HG02759 (cell line): ENCODE data around the gene NEFH.
"Not testable (repeated sequence)": the region's sequence is repeated elsewhere in the genome, so short reads cannot be mapped to it uniquely, and the experiment has no call there.

Experiments
- ATAC-seq: cut with Tn5 transposase; IDR thresholded peaks from one replicate; pipeline ENCODE4 v1.9.1; 2021; ENCODE audit warnings: mild to moderate bottlenecking, moderate library complexity; ENCODE audit not compliant: unreplicated experiment

NEFH gene, protein sequence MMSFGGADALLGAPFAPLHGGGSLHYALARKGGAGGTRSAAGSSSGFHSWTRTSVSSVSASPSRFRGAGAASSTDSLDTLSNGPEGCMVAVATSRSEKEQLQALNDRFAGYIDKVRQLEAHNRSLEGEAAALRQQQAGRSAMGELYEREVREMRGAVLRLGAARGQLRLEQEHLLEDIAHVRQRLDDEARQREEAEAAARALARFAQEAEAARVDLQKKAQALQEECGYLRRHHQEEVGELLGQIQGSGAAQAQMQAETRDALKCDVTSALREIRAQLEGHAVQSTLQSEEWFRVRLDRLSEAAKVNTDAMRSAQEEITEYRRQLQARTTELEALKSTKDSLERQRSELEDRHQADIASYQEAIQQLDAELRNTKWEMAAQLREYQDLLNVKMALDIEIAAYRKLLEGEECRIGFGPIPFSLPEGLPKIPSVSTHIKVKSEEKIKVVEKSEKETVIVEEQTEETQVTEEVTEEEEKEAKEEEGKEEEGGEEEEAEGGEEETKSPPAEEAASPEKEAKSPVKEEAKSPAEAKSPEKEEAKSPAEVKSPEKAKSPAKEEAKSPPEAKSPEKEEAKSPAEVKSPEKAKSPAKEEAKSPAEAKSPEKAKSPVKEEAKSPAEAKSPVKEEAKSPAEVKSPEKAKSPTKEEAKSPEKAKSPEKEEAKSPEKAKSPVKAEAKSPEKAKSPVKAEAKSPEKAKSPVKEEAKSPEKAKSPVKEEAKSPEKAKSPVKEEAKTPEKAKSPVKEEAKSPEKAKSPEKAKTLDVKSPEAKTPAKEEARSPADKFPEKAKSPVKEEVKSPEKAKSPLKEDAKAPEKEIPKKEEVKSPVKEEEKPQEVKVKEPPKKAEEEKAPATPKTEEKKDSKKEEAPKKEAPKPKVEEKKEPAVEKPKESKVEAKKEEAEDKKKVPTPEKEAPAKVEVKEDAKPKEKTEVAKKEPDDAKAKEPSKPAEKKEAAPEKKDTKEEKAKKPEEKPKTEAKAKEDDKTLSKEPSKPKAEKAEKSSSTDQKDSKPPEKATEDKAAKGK

DNA sequence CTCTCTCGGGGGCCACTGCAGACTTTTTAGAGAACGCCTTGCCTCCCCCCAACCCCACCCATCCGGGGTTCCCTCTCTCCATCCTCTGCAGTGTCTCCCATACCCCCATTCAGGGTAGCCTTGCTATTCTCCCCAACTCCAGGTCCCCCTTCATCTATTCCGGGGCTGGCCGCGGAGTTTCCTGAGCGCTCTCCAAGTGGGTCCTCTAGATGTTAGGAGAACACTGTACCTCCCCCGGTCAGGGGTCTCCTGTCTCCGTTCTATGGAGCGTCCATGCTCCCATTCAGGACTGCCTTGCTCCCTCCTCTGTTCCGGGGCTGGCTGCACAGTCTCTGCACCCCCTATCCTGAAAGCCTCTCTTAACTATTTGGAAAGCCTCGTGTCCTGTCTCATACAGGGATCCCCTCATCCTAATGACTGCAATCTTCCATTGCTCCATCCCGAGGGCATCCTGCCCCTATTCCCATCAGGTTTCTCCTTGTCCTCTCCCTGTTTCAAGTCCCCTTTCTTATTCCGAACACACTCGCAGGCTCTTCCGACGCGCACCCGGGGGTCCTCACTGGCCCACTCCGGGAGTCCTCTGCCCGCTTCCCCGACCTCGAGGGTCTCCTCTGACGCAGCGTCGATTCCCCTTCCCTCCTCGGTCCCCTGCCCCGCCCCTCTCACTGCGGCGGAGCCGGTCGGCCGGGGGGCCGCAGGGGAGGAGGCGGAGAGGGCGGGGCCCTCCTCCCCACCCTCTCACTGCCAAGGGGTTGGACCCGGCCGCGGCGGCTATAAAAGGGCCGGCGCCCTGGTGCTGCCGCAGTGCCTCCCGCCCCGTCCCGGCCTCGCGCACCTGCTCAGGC, at the start of gene NEFH:
Gene NEFH (plus strand): TSS at position 802 of the 845 bp plus-strand sequence. CDS start 45 bp downstream, outside the sequence.
- ATAC-seq = no peak

DNA sequence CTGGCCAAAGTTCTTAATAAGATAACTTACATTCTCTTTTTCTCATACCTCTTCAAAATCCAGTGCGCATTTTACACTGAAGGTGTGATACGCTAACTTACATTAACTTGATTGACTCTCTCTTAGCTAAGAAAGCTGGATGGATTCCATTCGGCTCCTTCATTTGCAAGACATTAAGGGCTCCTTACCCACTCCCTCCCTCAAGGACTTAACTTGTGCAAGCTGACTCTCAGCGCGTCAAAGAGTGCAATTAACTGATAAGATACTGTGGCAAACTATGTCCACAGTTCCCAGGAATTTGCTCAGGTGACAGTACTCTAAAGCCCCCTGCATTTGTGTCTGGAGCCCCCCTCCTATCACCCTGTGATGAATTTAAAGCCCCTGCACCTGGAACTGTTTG, 48.0 kb upstream of the NEFH start:
- ATAC-seq = no peak

DNA sequence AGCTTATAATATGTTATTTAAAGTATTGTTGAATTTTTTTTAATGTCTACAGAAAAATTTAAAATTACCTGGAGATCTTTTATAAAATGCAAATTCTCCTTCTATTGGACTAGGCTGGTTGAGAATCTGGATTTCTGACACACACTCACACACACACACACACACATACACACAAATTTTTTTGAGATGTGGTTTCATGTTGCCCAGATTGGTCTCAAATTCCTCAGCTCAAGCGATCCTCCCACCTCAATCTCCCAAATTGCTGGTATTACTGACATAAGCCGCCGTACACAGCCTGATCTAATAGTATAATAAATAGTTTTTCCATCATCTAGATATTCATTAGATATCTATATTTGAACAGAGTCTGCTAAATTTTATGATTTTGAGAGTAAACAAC, 46.2 kb upstream of the NEFH start:
- no peak for ATAC-seq

DNA sequence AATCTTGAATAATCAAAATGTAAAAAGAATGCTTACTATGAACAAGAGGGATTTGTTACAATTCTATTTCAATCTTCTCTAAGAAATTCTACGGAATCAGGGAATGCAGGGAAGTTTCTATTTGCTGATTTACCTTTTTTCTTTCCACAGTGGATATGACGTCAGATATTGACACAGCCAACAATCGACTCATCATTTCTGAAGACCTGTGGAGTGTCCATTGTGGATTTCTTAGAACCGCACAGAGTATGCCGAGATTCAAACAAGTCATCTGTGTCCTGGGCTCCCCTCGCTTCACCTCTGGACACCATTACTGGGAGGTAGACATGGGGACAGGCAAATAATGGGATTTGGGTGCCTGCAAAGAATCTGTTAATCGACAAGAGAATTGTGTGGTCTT, 45.7 kb upstream of the NEFH start:
- no peak for ATAC-seq

DNA sequence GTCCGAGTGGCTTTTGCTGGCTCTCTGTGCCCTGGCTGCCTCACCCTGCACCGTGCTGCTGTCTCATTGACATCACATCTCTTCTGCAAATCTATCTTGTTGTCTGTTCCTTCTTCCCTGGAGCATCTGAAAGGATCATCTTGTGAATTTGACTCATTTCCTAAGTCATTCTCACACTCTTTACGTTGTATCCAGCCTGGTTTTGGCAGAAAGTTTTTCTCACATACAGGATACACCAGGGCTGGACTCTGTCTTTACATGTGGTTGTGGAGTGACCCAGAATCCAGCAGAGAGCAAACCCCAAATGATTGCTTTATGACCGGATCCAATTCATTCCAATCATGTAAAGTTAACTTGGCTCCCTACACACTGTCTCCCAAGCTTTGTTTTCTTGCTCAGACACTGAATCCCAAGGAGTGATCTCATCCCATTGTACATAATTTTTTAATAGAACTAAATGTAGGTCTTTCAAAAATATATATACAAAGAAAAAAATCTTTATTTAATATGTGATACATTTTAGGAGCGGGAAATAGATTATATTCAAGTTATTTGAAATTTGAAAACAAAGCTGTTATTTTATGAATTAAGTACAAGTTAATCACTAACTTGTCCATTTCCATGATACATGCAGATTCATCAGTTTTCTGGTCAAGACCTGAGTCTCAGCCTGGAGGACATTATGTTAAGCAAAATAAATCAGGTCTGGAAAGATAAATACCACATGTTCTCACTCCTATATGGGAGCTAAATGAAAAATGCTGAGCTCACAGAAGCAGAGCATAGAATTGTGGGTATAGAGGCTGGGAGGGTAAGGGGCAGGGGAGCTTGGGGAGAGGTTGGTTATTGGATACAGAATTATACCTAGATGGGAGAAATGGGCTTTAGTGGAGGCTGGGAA, 44.5 kb upstream of the NEFH start:
- no peak for ATAC-seq

DNA sequence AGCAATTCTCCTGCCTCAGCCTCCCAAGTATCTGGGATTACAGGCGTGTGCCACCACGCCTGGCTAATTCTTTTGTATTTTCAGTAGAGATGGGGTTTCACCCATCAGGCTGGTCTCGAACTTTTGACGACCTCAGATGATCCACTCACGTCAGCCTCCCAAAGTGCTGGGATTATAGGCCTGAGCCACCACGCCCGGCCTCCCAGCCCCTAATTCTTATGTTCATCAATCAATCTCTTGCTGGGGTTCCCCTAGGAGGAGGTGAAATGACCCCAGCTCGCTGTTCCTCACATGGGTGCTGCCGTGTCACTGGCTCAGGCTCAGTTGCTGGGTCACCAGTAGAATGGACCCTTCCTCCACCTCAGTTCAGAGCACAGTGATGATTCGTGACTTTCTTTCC, 41.7 kb upstream of the NEFH start, which contains the start of gene RFPL1:
Gene RFPL1 (plus strand): TSS at position 301 of the 400 bp plus-strand sequence.
- not testable (repeated sequence) for ATAC-seq

DNA sequence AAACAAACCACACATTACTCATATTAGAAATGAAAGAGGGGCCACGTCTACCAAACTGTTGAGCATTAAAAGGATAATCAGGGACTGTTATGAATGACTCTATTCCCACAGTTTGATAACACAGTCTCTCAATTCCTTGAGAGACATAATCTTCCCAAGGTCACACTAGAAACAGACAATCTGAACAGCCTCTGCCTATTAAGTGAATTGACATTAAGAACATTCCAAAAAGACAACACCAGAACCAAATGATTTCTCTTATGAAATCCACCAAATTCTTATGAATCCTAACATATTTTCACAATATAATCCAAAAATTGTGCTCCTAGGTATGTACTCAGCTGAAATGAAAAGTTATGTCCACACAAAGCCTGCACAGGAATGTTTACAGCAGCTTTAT, 37.0 kb upstream of the NEFH start:
- no peak for ATAC-seq

DNA sequence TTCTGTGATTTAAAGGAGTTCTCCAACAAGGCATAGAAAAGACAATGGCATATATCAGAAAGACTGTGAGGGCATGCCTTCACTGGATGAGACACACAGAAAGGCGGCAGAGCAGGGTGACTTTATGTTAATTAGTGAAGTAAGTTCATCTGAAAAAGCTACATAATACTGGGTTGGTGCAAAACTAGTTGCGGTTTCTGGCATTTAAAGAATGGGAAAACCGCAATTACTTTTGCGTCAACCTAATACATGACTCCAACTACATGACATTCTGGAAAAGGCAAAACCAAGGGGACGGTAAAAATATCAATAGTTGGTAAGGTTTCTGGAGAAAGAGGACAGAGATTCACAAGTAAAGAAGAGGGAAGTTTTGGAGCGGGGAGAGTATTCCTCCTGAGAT, 36.6 kb upstream of the NEFH start:
- ATAC-seq = no peak

DNA sequence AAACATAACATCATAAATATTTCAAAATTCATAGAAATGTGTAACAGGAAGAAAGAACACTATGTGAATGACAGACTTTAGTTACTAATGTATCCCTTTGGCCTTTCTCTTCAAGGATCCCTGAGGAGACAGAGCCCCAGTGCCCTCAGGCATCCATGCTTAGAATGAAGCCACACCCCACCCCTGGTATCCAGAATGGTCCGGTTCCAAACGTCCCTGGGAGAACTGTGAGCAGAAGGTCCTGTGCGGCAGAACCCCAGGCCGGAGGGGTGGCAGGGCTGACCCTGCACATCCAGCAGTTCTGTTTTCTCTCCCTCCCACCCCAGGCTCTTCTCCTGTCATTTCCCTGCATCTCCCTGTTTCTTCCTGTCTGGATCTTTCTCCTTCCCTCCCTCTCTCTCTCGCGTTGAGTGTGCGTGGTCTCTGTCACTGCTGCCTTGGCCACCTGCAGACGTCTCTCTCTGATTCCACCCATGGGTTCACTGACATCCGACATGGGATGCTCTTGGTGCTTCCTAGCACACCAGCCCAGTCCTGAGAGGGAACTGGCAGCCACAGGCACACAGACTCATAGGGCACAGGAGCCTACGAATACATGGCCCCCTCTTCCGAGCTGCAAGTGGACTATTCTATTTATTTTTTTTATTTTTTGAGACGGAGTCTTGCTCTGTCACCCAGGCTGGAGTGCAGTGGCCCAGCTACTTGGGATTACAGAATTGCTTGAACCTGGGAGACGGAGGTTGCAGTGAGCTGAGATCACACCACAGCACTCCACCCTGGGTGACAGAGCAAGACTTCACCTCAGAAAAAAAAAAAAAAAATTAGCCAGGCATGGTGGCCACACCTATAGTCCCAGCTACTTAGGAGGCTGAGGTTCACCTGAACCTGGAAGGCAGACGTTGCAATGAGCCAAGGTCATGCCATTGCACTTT, 35.9 kb upstream of the NEFH start:
- no peak for ATAC-seq

DNA sequence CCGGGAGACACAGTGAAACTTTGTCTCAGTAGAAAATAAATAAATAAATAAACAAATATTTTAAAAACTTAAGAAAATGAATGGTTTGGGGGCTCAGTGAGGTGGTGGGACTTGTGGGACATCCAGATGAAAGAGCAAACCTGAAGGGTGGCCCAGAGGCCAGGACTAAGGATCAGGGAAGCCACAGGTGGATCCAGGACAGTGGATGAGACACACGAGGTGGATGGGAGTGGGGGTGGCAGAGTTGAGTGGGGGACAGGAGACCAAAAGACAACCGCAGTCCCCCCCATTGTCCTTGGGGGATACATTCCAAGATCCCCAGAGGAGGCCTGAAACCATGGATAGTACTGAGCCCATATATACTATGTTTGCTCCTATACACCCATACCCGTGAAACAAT, 34.5 kb upstream of the NEFH start:
- ATAC-seq = no peak

DNA sequence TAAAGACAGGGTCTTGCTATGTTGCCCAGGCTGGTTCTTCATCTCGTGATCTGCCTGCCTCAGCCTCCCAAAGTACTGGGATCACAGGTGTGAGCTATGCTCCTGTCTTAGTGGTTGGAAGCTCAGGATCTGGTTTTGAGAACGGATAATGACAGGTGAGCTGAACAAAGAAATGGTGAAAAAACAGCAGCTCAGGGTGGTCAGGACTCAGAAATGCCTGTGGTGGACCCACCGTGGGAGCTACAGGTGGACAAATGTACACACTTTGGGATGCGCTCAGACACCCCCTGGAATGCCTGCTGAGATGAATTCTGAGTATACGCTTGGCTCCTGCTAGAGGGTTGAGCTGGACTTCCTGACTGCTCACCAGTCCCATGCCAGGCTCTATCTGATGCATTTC, 32.1 kb upstream of the NEFH start:
- no peak for ATAC-seq

DNA sequence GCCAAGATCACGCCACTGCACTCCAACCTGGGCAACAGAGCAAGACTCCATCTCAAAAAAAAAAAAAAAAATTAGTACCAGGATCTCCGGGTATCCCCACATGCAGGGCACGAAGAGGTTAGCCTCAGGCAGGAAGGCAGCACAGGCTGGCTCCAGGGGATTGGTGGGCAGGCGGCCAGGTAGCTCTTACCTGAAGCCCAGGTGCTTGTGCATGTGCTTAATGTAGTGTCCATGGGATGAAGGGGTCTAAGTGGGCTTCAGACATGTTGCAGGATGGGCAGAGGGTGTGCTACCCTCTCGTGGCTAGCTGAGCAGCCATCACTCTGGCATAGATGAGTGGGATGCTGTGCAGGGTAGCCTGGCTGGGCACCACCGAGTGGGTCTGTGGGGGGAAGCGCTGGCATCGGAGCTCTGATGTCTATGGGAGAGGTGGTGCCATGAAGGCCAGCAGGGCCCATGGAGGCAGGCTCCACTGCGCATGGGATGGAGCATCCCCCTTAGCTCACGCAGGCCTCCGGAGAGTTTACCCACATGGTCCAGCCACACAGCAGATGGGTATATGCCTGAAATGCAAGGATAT, 30.6 kb upstream of the NEFH start:
- no peak for ATAC-seq

DNA sequence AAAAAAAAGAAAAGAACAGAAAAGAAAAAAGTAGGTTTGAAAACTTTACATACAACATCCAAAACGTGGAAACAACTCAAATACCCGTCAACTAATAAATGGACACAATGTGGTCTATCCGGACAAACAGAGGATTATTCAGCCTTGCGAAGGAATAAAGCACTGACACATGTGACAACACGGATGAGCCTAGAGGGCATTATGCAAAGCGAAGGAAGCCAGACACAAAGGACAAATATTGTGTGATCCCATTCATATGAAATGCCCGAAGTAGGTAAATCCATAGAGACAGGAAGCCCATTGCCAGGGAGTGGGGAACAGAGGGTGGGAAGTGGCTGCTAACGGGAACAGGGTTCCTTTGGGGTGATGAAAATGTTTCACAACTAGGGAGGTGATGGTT, 29.8 kb upstream of the NEFH start:
- no peak for ATAC-seq

DNA sequence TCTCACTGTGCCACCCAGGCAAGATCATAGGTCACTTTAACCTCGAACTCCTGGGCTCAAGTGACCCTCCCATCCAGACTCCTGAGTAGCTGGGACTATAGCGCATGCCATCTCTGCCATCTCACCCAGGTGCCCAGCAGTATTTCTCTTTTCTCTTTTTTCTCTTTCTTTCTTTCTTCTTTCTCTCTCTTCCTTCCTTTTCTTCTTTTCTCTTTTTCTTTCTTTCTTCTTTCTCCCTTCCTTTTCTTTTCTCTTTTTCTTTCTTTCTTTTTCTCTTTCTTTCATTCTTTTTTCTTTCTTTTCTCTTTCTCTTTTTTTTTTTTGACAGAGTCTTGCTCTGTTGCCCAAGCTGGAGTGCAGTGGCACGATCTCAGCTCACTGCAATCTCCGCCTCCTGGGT, 28.2 kb upstream of the NEFH start:
- no peak for ATAC-seq

DNA sequence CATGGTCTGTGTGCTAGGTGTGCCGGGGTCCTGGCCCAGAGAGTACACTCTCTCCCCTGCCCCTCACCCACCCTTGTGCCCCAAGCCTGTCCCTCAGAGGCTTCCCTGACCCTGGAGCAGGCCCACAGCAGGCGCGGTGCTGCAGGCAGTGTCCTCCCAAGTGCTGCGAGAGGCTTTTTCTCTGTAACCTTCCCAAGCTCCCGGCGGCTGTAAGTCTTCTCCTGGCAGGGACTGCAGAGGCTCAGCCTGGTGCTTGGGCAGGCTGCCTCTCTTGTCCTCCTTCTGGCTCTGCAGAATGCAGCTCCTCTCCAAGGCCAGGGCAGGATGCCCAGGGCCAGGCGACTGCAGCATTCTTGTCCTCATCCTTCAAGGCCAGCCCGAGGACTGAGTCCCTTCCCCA, 25.7 kb upstream of the NEFH start:
- ATAC-seq = no peak

DNA sequence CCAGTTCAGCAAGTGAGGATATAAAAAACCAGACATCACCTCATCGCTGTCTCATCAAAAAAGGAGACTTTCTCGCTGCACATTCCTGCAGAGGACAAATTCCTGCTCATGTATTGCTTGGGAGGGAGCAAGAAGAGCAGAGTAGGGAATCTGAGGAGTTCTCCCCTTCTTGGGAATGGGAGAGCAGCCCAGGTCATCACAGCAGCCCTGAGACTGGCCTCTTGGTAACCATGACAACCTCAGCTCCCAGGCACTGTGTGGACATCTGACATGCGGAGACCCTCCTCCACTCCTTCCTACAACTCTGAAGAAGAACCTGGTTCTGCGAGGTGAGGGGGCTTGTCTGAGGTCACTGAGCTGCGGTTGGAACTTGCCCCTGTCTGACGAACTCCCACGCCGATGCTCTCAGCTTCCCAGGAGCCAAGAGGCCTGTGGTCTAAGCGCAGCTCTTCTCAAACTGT, 23.8 kb upstream of the NEFH start:
- no peak for ATAC-seq

DNA sequence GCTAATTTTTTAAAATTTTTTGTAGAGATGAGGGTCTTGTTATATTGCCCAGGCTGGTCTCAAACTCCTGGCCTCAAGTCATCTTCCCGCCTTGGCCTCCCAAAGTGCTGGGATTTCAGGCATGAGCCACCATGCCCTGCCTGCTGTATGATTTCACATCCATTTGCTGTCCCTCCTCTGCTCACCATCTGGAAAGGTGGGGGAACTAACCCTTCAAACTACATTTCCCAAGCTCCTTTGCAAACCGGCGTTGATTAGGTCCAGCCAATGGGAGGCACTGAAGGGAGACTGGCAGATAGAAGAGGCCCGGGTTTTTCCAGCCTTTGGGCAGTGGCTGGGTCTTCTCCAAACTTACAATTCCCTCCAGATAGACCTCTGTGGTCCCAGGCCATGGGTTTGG, 22.3 kb upstream of the NEFH start:
- no peak for ATAC-seq

DNA sequence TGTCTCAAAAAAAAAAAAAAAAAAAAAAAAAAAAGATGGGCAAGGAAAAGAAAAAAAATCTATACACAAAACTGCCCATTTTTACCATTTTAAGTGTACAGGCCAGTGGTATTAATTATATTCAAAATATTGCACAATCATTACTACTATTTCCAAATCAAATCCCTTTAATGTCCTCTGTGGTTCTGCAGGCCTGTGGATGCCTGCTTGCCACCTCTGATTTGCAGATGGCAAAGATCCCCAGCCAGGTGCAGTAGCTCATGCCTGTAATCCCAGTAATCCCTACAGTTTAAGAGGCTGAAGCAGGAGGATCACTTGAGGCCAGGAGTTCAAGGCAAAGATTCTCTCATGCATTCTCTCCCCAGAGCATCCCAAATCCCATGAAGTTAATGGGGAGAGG, 21.5 kb upstream of the NEFH start:
- ATAC-seq = no peak
